Hepatocyte (in vitro differentiated cells): ENCODE measurements around the gene EXOC1.

Experiments
- CTCF ChIP-seq: fragments of 200-600 bp; sonication (generic); IDR thresholded peaks from 2 replicates; pipeline ENCODE4 v1.5.1; 2016; ENCODE audit warnings: antibody characterized with exemption, mild to moderate bottlenecking; ENCODE audit not compliant: poor library complexity
- EZH2 ChIP-seq: fragments of 200-600 bp; sonication (generic); IDR thresholded peaks from 2 replicates; pipeline ENCODE4 v1.6.1; 2016; ENCODE audit warnings: antibody characterized with exemption, mild to moderate bottlenecking, borderline replicate concordance

GRCh38 chr4:55926610-55927009 is 73.2 kb downstream of the EXOC1 start:
- TF ChIP-seq CTCF (no peak), EZH2 (no peak)
